K562 (cell line): ENCODE measurements around the gene CCNJL. TPM values are rescaled to one million over a fixed set of nuclear protein-coding genes. Genes with fewer than 3 reads are reported as not detected.

ENCODE experiments used
- RFX1 ChIP-seq: fragments of 450-650 bp; IDR thresholded peaks from 2 replicates; pipeline ENCODE4 v1.6.1; 2016; ENCODE audit warnings: mild to moderate bottlenecking, moderate library complexity
- ZNF592 ChIP-seq: fragments of 450-650 bp; IDR thresholded peaks from 2 replicates; pipeline ENCODE4 v1.6.1; 2017; ENCODE audit warnings: antibody characterized with exemption, mild to moderate bottlenecking
- ZNF75A ChIP-seq: fragments of 450-650 bp; formaldehyde crosslinking; IDR thresholded peaks from 2 replicates; pipeline ENCODE4 v1.4.0; 2020; ENCODE audit warnings: mild to moderate bottlenecking
- polyA plus RNA-seq, 8 experiments: library from polyadenylated mRNA; depleted of rRNA in 4 of 8; stranded (reverse) in 5 of 8; unstranded in 3 of 8; fragments of >200 nt; fragmentation: Nextera tagmentation in 2 of 8; fragmentation: Illumina TruSeq in 1 of 8; extraction: Ambion mirVana in 2 of 8; extraction: Trizol in 1 of 8; gene quantifications; 2 replicates each; pipeline versions ENCODE4 v1.2.1 to v1.2.3, GENCODE V29; 2011 to 2014; ENCODE audit warnings: inconsistent platforms in 1 of 8, missing spikeins in 1 of 8
- total RNA-seq, 7 experiments: library from RNA; depleted of rRNA in 6 of 7; stranded (reverse); fragments of >200 nt in 6 of 7; fragmentation: Illumina TruSeq in 2 of 7; extraction: Trizol in 2 of 7; gene quantifications; 2 replicates each; pipeline versions ENCODE4 v1.2.1 to v1.2.3, GENCODE V29; 2011 to 2021; ENCODE audit warnings: low replicate concordance in 1 of 7
- TF ChIP-seq, protein P1 (sequence below): fragments of 450-650 bp; IDR thresholded peaks from 2 replicates; pipeline ENCODE4 v1.6.1; 2016; ENCODE audit warnings: low read depth
- TF ChIP-seq, protein P2 (sequence below): fragments of 450-650 bp; IDR thresholded peaks from 2 replicates; pipeline ENCODE4 v1.6.1; 2016; ENCODE audit warnings: mild to moderate bottlenecking

CCNJL gene
- total and polyA plus RNA-seq, 9 of the 15 experiments (the other 6 are each of a cell fraction or from before 2014, with no cell fraction given): 0.04 TPM; not detected in 8

GRCh38 chr5:160272889-160273288 is 39.5 kb downstream of the CCNJL start (continued):
- TF ChIP-seq, protein P1, sequence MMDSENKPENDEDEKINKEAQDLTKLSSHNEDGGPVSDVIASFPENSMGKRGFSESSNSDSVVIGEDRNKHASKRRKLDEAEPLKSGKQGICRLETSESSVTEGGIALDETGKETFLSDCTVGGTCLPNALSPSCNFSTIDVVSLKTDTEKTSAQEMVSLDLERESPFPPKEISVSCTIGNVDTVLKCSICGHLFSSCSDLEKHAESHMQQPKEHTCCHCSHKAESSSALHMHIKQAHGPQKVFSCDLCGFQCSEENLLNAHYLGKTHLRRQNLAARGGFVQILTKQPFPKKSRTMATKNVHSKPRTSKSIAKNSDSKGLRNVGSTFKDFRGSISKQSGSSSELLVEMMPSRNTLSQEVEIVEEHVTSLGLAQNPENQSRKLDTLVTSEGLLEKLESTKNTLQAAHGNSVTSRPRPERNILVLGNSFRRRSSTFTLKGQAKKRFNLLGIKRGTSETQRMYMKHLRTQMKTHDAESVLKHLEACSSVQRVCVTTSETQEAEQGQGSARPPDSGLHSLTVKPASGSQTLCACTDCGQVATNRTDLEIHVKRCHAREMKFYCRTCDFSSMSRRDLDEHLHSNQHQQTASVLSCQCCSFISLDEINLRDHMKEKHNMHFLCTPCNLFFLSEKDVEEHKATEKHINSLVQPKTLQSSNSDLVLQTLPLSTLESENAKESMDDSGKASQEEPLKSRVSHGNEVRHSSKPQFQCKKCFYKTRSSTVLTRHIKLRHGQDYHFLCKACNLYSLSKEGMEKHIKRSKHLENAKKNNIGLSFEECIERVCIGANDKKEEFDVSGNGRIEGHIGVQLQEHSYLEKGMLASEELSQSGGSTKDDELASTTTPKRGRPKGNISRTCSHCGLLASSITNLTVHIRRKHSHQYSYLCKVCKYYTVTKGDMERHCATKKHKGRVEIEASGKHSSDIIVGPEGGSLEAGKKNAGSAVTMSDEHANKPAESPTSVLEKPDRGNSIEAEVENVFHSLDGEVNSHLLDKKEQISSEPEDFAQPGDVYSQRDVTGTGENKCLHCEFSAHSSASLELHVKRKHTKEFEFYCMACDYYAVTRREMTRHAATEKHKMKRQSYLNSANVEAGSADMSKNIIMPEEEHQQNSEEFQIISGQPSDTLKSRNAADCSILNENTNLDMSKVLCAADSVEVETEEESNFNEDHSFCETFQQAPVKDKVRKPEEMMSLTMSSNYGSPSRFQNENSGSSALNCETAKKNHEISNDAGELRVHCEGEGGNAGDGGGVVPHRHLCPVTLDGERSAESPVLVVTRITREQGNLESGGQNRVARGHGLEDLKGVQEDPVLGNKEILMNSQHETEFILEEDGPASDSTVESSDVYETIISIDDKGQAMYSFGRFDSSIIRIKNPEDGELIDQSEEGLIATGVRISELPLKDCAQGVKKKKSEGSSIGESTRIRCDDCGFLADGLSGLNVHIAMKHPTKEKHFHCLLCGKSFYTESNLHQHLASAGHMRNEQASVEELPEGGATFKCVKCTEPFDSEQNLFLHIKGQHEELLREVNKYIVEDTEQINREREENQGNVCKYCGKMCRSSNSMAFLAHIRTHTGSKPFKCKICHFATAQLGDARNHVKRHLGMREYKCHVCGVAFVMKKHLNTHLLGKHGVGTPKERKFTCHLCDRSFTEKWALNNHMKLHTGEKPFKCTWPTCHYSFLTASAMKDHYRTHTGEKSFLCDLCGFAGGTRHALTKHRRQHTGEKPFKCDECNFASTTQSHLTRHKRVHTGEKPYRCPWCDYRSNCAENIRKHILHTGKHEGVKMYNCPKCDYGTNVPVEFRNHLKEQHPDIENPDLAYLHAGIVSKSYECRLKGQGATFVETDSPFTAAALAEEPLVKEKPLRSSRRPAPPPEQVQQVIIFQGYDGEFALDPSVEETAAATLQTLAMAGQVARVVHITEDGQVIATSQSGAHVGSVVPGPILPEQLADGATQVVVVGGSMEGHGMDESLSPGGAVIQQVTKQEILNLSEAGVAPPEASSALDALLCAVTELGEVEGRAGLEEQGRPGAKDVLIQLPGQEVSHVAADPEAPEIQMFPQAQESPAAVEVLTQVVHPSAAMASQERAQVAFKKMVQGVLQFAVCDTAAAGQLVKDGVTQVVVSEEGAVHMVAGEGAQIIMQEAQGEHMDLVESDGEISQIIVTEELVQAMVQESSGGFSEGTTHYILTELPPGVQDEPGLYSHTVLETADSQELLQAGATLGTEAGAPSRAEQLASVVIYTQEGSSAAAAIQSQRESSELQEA: no peak
- TF ChIP-seq ZNF592: no peak
- TF ChIP-seq, protein P2, sequence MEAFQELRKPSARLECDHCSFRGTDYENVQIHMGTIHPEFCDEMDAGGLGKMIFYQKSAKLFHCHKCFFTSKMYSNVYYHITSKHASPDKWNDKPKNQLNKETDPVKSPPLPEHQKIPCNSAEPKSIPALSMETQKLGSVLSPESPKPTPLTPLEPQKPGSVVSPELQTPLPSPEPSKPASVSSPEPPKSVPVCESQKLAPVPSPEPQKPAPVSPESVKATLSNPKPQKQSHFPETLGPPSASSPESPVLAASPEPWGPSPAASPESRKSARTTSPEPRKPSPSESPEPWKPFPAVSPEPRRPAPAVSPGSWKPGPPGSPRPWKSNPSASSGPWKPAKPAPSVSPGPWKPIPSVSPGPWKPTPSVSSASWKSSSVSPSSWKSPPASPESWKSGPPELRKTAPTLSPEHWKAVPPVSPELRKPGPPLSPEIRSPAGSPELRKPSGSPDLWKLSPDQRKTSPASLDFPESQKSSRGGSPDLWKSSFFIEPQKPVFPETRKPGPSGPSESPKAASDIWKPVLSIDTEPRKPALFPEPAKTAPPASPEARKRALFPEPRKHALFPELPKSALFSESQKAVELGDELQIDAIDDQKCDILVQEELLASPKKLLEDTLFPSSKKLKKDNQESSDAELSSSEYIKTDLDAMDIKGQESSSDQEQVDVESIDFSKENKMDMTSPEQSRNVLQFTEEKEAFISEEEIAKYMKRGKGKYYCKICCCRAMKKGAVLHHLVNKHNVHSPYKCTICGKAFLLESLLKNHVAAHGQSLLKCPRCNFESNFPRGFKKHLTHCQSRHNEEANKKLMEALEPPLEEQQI: no peak
- no peak for TF ChIP-seq ZNF75A (CRISPR knock-in tag)
- TF ChIP-seq RFX1: no peak
